NCI-H2081 (cell line): ENCODE data around the gene CALHM4.
A peak's percentile ranks its signal among the peaks of the same experiment; 100 is the strongest.

Experiments
- DNase-seq, 2 experiments: peaks; one replicate each; lab custom pipeline; 2025; lab: John Stamatoyannopoulos, UW

The CALHM4 gene, protein sequence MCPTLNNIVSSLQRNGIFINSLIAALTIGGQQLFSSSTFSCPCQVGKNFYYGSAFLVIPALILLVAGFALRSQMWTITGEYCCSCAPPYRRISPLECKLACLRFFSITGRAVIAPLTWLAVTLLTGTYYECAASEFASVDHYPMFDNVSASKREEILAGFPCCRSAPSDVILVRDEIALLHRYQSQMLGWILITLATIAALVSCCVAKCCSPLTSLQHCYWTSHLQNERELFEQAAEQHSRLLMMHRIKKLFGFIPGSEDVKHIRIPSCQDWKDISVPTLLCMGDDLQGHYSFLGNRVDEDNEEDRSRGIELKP

DNA sequence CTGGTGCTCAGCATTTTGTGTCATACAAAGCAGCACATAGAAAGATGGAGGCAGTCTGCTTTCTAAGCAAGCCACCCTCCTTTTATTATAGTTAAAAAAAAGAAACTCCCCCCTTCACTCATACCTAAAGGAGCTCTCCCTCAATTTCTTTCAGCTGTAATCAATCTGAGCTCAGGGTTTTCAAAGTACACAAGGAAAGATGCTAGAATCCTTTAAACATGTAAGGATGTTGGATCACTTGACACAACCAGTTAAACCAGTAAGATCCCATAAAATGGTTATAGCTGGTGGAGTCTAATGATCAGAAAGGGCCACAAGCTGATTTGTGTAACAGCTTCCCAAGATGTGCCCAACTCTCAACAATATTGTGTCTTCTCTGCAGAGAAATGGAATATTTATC, at the start of gene CALHM4:
Gene CALHM4 (plus strand): TSS at position 301 of the 400 bp plus-strand sequence. CDS start 43 bp downstream, at position 344.
- no peak for DNase-seq

DNA sequence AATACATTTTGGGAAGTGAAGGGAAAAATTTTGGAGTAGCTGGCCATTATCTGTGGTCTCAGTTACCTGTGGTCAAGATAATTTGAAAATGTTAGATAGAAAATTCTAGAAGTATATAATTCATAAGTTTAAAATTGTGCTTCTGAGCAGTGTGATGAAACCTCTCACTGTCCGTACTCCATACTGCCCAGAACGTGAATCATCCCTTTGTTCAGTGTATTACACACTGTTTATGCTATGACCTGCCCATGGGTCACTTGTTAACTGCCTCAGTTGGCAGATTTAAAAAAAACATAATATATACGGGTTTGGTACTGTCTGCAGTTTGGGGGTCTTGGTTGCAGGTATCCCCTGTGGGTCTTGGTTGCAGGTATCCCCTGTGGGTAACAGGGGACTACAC, 46.2 kb upstream of the CALHM4 start:
- DNase-seq = no peak

DNA sequence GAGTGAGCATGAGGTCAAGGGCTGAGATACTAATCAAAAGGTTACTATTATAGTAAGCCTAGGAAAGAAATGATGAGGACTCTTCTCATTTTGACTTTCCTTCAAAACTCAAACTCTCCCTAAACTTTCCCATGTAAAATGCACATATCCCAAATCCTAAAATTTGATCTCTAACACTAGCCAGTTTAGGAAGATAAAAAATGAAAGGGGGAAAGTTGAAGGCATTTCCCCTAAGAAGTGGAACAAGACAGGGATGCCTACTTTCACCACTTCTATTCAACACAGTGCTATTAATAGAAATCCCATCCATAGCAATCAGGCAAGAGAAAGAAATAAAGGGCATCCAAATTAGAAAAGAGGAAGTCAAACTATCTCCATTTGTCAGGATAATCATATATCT, 45.0 kb upstream of the CALHM4 start:
- no peak for DNase-seq

DNA sequence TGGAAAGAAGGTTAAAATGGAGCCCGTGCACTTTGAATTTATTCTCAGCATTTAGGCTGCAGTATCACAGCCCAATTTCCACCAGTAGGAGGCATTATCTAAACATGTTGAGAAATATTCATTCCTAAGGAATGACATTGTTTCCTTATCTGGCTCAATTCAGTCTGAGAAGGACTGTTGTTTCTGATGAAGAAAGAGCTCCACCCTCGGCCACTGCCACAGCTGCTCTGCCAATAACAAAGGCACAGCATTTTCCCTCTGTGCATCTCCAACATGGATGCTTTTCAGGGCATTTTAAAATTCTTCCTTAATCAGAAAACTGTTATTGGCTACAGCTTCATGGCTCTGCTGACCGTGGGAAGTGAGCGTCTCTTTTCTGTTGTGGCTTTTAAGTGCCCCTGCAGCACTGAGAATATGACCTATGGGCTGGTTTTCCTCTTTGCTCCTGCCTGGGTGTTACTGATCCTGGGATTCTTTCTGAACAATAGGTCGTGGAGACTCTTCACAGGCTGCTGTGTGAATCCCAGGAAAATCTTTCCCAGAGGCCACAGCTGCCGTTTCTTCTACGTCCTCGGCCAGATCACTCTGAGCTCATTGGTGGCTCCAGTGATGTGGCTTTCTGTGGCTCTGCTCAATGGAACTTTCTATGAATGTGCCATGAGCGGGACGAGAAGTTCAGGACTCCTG, 42.0 kb upstream of the CALHM4 start, which contains the start of gene CALHM5:
Gene CALHM5 (plus strand): TSS at position 216 of the 687 bp plus-strand sequence. CDS start 58 bp downstream, at position 274.
- no peak for DNase-seq

DNA sequence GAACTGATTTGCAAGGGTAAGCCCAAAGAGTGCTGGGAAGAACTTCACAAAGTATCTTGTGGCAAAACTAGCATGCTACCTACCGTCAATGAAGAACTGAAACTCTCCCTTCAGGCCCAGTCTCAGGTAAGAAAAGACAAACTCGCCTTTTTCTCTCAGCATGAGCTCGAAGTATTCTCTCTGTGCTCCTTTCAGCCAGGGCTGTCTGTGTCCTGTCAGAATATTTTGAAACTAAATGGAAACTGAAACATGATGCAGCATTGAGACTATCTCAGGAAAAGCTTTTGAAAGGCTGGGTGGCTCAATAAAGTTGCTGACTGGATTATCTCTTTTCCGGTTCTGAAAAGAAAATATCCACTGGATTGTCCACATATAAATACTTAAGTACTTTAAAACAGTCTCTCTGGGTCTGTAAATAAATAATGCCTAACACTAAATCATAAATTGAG, 41.4 kb upstream of the CALHM4 start:
- DNase-seq = no peak

DNA sequence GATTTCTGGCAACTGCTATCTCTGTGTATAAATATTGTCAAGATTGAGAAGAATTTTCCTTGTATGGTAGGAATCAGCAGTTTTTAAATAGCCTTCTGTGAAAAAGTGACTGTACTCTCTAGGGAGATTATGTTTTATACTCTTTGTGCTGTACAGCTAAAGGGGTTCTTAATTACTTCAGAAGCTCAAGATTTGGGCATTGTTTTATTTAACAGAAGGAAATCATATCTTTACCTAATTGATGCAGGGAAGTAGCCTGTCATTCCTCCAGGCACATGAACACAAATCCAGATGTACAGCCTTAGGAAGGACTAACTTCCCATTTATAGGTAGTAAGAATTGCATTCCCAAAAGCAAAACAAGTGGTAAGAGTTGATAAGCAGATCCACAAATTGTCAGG, 40.8 kb upstream of the CALHM4 start:
- no peak for DNase-seq

DNA sequence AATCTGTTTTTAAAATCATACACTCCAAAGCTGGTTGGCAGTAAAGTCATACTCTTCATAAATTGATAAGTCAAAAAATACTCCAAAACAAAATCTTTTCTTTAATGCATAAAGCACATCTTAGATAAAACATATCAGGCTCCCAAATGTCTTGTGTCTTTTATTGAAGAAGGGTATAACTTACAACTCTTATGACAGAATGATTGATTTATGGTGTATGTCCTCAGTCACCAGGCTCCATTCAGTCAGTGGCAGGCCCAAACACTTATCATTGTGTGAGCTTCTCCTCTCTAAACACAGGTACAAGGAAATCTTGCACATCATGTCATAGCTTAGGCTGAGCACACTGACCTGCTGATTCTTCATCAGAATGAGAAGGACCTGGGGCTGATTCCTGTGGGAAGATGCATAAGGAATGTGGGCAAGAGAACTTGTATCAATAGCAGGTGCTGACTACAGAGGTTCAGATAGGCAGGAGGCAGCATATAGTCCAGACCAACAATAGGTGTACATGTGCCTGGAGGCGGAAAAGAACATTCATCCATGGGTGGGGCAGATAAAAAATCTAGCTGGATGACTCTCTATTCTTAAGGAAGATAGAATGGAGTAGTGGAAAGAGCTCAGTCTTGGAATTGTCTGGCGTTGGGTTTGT, 40.2 kb upstream of the CALHM4 start:
- no peak for DNase-seq

DNA sequence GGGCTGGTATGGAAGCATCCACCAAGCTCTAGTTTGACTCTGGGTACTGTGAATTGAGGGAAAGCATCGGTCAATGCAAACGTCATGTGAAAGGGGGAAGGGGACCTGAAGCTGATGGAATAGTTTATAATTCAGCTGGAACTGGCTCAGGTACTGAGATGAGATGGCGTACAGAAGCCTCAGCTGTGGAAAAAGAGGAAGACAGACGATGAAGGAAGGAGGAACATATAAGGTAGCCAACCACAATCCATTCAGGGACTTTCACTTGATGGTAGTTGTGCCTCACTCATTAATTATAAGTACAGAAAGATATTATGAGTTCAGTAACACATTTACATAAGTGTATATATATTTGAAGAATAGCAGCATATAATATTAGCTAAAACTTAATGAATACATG, 39.4 kb upstream of the CALHM4 start:
- DNase-seq = no peak

DNA sequence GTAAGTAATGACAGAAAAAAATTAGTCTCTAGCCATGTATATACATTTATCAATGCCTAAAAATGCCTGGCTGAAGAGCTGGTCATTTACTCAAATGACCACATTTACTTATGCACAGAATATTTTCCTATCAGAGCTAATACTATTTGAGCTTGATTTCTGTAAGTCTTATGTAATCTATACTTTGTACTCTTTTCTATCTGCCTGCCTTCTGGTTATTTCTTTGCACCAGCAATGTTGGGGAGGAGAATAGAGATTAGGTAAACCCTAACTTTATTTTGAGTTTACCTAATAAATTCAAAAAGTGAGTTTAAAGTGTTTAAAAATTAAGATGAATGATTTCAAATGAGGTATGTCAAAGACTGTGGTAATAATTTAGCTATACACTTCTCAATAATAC, 38.4 kb upstream of the CALHM4 start:
- no peak for DNase-seq

DNA sequence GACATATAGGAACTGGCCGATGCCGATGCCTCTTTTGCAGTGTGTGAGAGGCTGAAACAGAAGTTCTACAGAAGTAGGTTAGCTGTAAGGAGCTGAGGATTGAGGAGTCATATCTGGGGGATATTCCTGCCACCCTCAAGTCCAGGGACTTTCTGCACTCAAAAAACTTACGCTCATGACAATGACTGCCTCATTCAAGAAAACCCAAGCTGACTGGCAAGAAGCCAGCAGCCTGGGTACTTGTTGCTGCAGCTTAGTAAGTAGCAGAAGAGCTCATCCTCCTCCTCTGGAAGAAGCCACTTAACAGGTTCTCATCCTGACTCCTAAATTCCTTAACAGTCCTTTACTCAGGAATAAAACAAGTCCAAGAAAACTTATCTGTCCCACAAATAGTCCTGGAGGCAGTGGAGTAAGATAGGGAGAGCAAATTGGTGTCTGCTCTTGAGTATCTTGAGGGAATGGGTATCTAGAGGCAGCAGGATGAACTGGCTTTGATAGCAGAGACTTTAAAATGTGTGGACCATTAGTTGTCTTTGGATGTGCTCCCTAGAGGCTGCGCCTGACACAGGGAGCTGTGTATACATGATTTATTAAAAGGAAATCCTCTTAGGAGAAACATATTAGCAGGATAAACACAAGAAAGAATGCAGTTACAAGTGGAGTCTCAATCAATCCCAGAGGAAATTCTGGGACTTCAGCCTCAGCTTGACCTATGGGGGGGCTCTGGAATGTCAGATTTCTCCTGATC, 34.8 kb upstream of the CALHM4 start:
- no peak for DNase-seq

DNA sequence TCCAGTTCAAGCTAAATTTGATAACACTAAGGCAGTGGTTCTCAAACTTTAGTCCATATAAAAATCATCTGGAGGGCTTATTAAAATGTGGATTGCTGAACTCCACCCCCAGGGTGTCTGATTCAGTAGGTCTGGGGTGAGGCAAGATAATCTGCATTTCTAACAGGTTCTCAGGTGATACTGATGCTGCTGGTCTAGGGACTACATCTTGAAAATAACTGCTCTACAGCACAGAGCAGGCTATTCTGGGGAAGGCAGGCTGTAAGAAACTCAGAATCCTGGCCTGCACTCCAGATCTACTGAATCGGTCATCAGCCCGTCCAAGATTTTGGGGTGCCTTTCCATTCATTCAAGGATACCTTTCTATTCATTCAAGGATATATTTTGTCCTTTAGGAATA, 30.7 kb upstream of the CALHM4 start:
- no peak for DNase-seq

DNA sequence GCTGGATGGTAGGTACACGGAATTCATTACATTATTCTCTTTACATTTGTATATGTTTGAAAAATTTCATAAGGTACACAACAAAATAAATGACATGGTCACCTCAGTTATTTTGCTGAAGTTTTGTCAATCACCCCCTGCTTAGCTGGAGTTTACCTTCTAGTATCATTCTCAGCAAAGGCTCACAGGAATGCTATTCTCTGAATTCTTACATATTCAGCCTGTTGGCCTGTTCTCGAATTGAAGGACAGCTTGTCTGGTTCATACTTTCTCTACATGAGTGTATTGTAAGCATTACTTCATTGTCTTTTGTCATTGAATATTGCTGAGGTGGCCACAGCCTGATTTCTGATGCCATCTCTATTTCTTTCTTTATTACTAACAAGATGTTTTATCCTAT, 29.3 kb upstream of the CALHM4 start:
- no peak for DNase-seq

DNA sequence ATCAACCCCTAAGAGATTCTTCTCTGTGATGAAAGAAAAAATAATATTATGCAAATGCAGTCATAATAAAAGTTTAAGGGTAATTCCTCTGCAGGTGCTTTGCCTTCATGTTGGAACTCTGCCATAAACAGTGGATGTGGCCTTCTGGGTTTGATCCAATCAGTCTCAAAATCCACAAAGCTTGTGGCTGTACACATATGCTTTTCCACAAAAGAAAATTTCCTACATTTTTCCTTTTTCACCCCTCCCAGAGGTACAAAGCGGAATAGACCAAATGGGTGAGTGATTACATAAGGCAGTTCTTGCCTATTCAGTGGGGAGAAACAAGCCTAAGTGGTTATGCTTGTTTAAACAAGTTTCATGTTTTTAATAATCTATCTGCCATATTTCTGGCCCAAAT, 25.4 kb upstream of the CALHM4 start:
- DNase-seq = peak; percentile 2 to 15

DNA sequence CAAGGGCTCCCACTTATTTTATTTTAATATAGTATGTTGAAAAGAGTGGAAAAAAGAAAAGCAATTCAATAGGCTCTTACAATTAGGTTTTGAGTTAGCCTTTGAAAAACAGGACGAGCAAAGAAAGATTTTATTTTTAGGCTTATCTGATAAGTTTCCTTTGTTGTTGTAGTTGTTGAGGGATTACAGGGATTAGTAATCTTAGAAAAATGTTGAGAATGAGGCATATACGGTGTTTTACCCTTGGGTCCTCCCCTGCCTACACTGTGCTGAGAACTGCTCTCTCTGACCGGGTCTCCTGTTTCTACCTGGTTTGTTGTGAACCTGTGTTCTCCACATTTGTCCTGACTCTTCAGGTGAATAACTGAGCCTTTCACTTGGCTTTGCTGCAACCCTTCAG, 24.8 kb upstream of the CALHM4 start:
- no peak for DNase-seq

DNA sequence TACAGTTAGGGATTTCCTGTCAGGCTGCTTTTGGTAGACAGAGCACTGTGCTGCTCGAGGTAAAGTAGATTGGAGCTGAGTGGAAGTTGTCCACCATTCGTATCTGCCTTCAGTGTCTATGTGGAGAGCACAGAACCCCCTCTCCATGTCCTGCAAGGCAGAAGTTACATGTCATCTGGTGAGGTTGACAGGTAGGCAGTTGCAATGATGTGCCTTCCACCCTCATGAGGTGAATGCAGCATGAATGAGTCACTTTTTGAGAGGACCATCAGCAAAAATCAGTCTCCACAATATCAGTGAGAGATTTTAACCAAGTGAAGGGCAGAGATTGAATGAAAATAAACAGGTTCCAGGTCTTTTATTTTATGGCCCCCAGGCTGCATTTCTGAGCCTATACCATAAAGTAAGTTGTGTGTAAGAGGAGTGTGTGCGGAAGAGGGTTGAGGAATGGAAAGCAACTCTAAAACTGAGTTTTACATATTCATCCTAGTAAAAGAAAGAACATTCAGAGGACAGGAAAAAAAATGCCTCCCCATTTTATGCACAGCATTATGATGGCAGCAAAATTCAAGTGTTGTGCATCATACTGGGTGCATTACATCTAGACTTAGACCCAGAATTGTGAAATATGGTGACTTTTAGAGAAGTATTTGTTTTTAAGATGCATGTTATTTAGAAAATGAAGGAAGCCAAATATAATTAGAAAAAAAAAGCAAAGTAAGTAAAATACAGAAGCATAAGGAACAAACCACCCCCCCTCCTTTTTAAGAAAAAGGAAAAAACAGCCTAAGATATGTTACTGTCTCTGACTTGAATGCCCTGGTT, 23.9 kb upstream of the CALHM4 start:
- DNase-seq = no peak

DNA sequence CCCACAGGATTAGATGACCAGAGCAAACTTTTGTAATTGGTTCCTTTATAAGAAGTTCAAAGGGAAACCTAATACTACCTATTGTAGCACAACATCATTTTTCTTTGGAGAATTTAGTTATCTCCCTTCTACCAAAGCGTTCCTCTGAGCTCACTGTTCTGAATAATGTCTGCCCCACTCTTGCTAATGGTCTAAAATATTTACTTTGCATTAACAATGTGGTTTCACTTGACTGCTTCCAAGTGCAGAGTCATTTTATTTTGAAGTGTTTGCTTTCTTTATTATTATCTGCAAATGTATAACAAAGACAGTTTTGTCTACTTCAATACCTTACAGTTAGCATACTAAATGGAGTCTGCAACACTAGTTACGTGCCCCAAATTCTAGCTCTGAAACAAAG, 23.1 kb upstream of the CALHM4 start:
- peak; percentile 29 to 78 for DNase-seq

DNA sequence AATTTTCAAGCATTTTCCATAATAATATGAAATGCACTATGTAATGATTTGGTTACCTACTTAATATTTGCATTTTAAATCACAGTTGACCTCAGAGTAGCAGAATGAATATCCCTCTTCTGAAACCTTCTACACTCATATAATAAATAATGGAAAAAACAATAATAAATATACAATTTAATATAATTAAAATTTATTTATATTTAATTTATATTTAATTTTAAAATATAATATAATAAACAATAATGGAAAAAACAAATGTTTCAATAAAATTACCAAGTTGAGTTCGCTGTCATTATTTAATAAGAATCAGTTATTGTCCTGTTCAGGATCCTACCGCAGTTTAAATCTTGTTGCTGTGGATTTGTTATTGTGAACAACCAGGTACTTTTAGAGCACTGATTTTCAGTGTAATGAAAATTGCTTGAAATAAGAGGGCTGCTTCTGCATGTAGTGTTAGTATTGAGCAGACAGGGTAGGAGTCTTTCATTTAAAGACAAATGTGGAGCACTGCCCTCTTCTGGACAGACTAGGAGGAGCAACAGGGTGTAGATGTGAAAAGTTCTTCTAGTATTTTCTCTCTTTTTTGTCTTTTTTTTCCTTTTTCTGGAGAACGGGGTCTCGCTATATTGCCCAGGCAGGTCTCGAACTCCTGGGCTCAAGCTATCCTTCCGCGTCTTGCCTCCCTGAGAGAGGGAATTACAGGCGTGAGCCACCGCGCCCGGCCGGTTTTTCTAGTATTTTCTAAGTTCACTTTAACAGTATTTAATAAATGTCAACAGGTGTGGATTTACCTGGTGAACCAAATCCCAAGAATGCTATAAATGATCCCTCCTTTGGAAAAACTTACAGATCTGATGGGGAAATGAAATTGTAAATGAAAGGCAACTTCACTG, 21.6 kb upstream of the CALHM4 start:
- peak; percentile 20 to 49 for DNase-seq

DNA sequence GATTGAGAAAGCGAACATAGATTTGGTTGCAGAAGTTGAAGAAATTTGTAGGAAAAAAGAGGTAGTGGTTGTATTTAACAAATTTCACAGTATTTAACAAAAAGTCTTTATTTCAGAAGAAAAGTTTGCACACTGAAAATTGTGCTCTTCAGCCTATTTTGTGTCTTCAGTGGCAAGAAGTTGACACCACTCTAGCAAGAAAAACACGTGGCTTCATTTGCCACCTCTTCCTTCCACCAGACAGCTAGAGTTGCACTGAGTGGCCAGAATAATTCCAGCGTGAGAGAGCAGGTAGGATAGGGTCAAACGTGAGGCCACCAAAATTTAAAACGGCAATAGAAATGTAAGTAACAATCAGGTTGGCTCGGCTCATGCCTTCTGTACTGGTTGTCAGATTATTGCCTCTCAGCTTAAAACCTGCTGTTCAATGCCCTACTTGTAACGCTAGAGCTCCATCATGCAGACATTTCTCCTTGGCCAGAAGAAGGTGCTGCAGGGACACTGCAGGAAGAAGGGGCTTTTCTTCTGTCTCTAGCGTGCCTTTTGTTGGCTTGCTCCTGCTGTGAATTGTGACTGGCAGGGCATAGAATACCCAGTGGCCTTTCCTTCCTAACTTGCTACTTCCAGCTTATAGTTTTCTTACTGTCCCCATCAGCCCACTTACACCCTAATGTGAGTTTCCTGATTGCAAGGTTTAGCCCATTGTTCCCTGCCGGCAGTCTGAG, 20.2 kb upstream of the CALHM4 start:
- no peak for DNase-seq

DNA sequence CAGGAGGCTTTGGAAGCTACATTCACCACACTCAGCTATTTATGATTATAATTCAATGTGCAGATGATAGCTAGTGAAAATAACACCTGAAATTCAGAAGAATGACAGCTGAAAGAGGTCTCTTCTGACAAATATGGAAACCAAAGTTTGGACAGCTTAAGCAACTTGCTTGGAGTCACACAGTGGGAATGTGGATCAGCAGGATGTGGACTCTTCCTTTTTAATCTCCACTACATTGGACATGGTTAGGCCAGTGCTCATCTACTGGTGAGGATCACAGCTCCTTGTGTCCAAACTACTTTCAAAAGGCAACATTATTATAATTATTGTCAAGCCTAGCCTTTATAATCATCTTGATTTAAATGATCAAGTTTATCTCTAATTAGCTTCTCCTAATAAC, 18.4 kb upstream of the CALHM4 start:
- no peak for DNase-seq

DNA sequence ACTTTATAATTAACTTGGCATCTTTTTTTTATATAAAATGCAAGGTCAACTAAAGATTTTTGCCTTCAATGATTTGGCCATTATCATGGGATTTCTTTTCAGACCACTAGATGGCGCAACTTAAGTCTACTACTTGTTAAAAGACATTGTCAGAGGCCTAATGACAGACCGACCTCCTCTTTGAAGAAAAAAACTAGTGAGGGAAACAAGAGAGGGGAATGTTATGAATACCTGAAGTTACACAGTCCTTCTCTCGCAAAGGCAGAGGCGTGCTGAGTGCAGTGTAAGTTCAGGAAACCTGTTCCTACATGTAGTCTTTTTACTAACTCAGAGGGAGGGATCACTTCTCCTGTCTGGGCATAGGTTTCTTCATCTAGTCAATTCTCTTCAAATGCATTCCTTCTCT, 17.3 kb upstream of the CALHM4 start:
- peak; percentile 21 to 41 for DNase-seq
